ENCODE data around the gene BRSK2. TPM values are rescaled to one million over a fixed set of nuclear protein-coding genes. Genes with fewer than 3 reads are reported as not detected.

Gene BRSK2
- total RNA-seq, 1 donor from 2014 or later = 0.75 TPM

DNA sequence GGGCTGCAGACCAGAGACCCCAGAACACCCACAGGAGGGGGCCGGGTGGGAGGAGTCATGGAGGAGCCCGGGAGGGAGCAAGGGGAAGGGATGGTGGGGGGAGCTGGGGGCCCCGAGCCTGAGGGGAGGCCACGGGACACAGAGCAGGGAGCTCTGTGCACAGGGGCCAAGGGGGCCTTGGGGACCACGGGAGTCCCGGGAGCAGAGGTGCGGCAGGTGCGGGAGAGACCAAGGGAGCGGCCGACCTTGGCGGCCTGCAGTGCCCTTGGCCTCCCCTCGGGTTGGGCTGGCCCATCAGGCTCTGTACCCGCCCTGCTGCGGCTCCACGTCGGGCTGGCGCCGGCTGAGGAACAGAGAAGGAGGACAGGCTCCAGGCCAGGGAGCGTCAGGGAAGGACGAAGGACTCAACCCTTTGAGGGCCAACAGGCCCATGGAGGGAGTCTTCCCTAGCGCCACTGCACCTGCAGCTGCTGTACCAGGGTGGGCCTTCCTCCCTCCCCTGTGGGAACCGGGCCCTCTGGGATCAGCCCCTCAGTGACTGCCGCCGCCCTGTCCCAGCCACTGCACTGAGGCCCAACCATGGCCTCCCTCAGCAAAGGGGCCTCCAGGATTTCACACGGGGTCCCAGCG lies 17.8 kb upstream of the BRSK2 start:
- no peak overlapping the region for H3K4me3 ChIP-seq (ENCODE audit: low read depth, low read length)
- no peak for TF ChIP-seq CTCF (IDR thresholded peaks at IDR 0.05; ENCODE audit: insufficient read depth, low read length, poor library complexity, severe bottlenecking)

GRCh38 chr11:1372660-1373059 lies 17.1 kb upstream of the BRSK2 start:
- H3K27me3 ChIP-seq (ENCODE audit: control insufficient read depth, insufficient read depth, low read length) = peaks cover 2% of the 10 kb centered on the region
- TF ChIP-seq CTCF (IDR thresholded peaks at IDR 0.05; ENCODE audit: insufficient read depth, low read length, poor library complexity, severe bottlenecking) = no peak
- no peak overlapping the region for H3K4me3 ChIP-seq (ENCODE audit: low read depth, low read length)
- no peaks in the 10 kb centered on the region for H3K36me3 ChIP-seq (ENCODE audit: control insufficient read depth, insufficient read depth, low read length)
- no peak for DNase-seq (ENCODE audit: low read depth)

More for the DNA sequence above, 17.8 kb upstream of the BRSK2 start:
- DNase-seq (ENCODE audit: low read depth) = no peak
- Histone ChIP-seq H3K36me3 (ENCODE audit: control insufficient read depth, insufficient read depth, low read length) (no peaks in the 10 kb centered on the region), H3K27me3 (ENCODE audit: control insufficient read depth, insufficient read depth, low read length) (no peaks in the 10 kb centered on the region)

DNA sequence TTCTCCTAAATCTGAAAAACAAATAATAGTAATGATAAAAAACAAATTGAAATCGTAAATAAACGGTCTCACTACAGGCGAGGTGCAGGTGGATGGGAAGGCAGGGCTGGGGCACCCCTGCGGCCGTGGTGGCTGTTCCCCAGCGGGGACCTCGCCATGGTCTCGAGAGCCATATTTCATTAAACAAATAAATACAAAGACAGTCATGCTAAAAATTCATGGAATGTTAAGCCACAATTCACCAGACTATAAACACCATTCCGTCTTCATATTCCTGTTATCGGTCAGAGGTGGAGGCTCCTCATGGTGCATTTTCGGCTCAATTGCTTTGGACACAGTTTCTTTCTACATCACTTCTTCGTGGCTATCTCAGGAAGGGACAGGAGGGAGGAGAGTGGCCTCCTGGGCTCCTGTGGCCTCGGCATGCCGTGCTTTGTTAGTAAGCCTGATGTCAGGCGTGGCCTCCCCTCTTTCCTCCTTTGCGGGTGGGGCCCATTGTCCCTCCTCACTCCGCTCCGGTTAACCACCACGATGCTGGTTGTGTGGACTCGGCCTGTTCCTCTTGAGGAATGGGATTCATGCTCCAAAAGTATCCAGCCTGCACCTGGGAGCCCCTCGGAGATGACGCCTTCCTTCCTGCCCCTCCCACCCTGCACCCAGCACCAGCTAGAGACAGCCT lies 16.1 kb upstream of the BRSK2 start:
- no peak for DNase-seq (ENCODE audit: low read depth)
- Histone ChIP-seq H3K27me3 (ENCODE audit: control insufficient read depth, insufficient read depth, low read length) (peaks cover 2% of the 10 kb centered on the region), H3K36me3 (ENCODE audit: control insufficient read depth, insufficient read depth, low read length) (no peaks in the 10 kb centered on the region), H3K4me3 (ENCODE audit: low read depth, low read length) (no peak overlapping the region)
- no peak for TF ChIP-seq CTCF (IDR thresholded peaks at IDR 0.05; ENCODE audit: insufficient read depth, low read length, poor library complexity, severe bottlenecking)

DNA sequence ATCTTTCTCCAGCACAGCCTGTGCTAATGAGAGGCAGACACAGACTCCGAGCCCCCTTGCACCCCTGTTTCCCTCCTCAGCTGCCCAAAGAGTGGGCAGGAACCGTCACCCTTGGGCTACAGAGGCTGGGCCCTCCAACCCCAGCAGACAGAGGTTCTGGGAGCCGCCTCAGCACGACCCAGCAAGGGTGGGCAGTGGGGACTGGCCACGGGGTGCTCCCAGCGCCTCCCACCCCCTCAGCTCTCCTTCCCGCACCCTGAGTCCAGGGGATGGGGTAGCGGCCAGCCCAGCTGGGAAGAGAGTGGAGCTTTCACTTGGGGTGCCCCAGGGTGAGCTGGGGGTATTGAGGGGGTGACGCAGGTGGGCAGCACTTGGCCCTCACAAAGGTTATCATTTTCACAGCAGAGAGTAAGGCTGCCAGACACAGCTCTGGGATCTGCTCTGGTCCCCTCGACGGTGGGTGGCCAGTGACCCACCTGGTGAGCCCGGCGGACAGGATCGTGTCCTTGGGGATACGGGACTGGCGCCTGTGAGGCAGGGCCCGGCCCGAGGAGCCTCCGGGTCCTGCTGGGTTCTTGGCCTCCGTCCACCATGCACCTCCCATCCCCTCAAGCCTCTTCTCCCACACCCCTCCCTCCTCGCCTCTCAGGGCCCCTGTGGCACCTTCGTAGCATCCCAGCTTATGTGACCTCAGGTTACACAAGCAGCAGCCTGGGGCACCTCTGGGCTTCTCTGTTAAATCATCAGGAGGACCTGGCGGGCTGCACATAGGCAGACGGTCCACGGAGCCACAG lies 14.4 kb upstream of the BRSK2 start:
- no peaks in the 10 kb centered on the region for H3K36me3 ChIP-seq (ENCODE audit: control insufficient read depth, insufficient read depth, low read length)
- H3K27me3 ChIP-seq (ENCODE audit: control insufficient read depth, insufficient read depth, low read length) = peaks cover 2% of the 10 kb centered on the region
- no peak for TF ChIP-seq CTCF (IDR thresholded peaks at IDR 0.05; ENCODE audit: insufficient read depth, low read length, poor library complexity, severe bottlenecking)
- no peak for DNase-seq (ENCODE audit: low read depth)
- H3K4me3 ChIP-seq (ENCODE audit: low read depth, low read length) = no peak overlapping the region

GRCh38 chr11:1375955-1376258 lies 13.8 kb upstream of the BRSK2 start:
- Histone ChIP-seq H3K27me3 (ENCODE audit: control insufficient read depth, insufficient read depth, low read length) (peaks cover 2% of the 10 kb centered on the region), H3K4me3 (ENCODE audit: low read depth, low read length) (no peak overlapping the region), H3K36me3 (ENCODE audit: control insufficient read depth, insufficient read depth, low read length) (no peaks in the 10 kb centered on the region)
- TF ChIP-seq CTCF (IDR thresholded peaks at IDR 0.05; ENCODE audit: insufficient read depth, low read length, poor library complexity, severe bottlenecking) = no peak
- DNase-seq (ENCODE audit: low read depth) = no peak
